K562 (cell line): ENCODE results near the gene AGGF1. TPM values are rescaled to one million over a fixed set of nuclear protein-coding genes. Genes with fewer than 3 reads are reported as not detected.

Experiments
- ATAC-seq: fragments of 200-7000 bp; cut with Tn5 transposase; 3 replicates; pipeline ENCODE4 v1.9.1; 2020; ENCODE audit warnings: moderate library complexity
- BruUV-seq: library from RNA; stranded (reverse); fragments of 400-500 nt; replicated peaks from 2 replicates; lab custom pipeline; 2021; lab: Mats Ljungman, UMichigan
- CTCF ChIA-PET: fragments of 300-600 bp; formaldehyde crosslinking; extraction: SDS; loops from one replicate; lab custom pipeline; 2021; ENCODE audit warnings: low intra/inter-chr PET ratio; lab: Yijun Ruan, JAX
- POLR2A ChIA-PET: fragments of 300-600, 350-650 bp; sonication (Branson Sonifier 250); formaldehyde crosslinking; extraction: SDS; loops from one replicate; lab custom pipeline; 2021; ENCODE audit warnings: antibody characterized with exemption, inconsistent platforms; lab: Yijun Ruan, JAX
- DNase-seq, 4 experiments: peaks; one replicate each; pipeline versions ENCODE4 v3.0.0 to v3.0.0-alpha.2; 2011 to 2018; ENCODE audit warnings: low spot score in 3 of 4, mixed read lengths in 3 of 4; ENCODE audit errors: extremely low read depth in 1 of 4
- FAIRE-seq: peaks from 2 replicates; lab custom pipeline; 2011; peaks lifted over from hg19 to GRCh38; lab: Jason Lieb, UNC
- H2AFZ ChIP-seq: 2 replicates; pipeline ENCODE4 v1.6.0; 2011; ENCODE audit warnings: low read depth, low read length, control low read depth, inconsistent platforms
- H3K27ac ChIP-seq: fragments of 200-600 bp; 3 replicates; pipeline ENCODE4 v1.8.0; 2011; ENCODE audit warnings: low read depth, mild to moderate bottlenecking, control low read depth, inconsistent platforms, low read length, moderate library complexity, mixed read lengths; ENCODE audit errors: extremely low read depth
- H3K27me3 ChIP-seq, 2 experiments: fragments of 300-600 bp in 1 of 2; 2 replicates in 1 of 2; 3 replicates in 1 of 2; pipeline versions ENCODE4 v1.6.0 to v1.8.0; 2011; ENCODE audit warnings: inconsistent platforms in 2 of 2, low read length in 2 of 2, mild to moderate bottlenecking in 1 of 2, mixed read lengths in 1 of 2, moderate library complexity in 1 of 2; ENCODE audit not compliant: control insufficient read depth in 2 of 2, insufficient read depth in 2 of 2
- H3K36me3 ChIP-seq: fragments of 300-600 bp; 3 replicates; pipeline ENCODE4 v1.8.0; 2011; ENCODE audit warnings: mild to moderate bottlenecking, low read length, inconsistent platforms; ENCODE audit not compliant: control insufficient read depth, insufficient read depth
- H3K4me1 ChIP-seq, 2 experiments: fragments of 200-600 bp in 1 of 2; replicated peaks in 1 of 2; 2 replicates in 1 of 2; 3 replicates in 1 of 2; pipeline versions ENCODE4 v1.5.1 to v1.8.0; 2011; ENCODE audit warnings: inconsistent platforms in 2 of 2, low read length in 2 of 2, mild to moderate bottlenecking in 1 of 2, mixed read lengths in 1 of 2, moderate library complexity in 1 of 2; ENCODE audit not compliant: control insufficient read depth in 2 of 2, insufficient read depth in 2 of 2
- H3K4me2 ChIP-seq: 2 replicates; pipeline ENCODE4 v1.6.1; 2011; ENCODE audit warnings: low read length, control low read depth, inconsistent platforms, mixed read lengths; ENCODE audit not compliant: insufficient read depth
- H3K4me3 ChIP-seq: fragments of 200-600 bp; sonication (generic), shearing (Covaris generic); 2 replicates; pipeline ENCODE4 v1.5.1; 2016; ENCODE audit warnings: control low read depth, inconsistent platforms
- H3K79me2 ChIP-seq: fragments of 200-600 bp; 3 replicates; pipeline ENCODE4 v1.8.0; 2011; ENCODE audit warnings: low read length, inconsistent platforms; ENCODE audit not compliant: control insufficient read depth, insufficient read depth
- H3K9ac ChIP-seq, 2 experiments: 2 replicates each; pipeline versions ENCODE4 v1.6.0 to v1.6.1; 2011; ENCODE audit warnings: low read depth in 2 of 2, low read length in 2 of 2, control low read depth in 1 of 2, inconsistent platforms in 1 of 2, mild to moderate bottlenecking in 1 of 2, mixed read lengths in 1 of 2; ENCODE audit not compliant: insufficient read depth in 1 of 2
- H3K9me1 ChIP-seq: one replicate; pipeline ENCODE4 v1.6.0; 2011; ENCODE audit warnings: inconsistent platforms, mild to moderate bottlenecking, low read length, moderate library complexity; ENCODE audit not compliant: control insufficient read depth, insufficient read depth
- H3K9me3 ChIP-seq: replicated peaks from 2 replicates; pipeline ENCODE4 v1.5.1; 2011; ENCODE audit warnings: low read depth, low read length, inconsistent platforms; ENCODE audit not compliant: control insufficient read depth, insufficient read depth
- H4K20me1 ChIP-seq: replicated peaks from 2 replicates; pipeline ENCODE4 v1.6.1; 2011; ENCODE audit warnings: low read length, inconsistent platforms, mixed read lengths; ENCODE audit not compliant: control insufficient read depth, insufficient read depth
- CHD4 ChIP-seq: fragments of 200-600 bp; sonication (generic); IDR thresholded peaks from 3 replicates; pipeline ENCODE4 v1.6.1; 2012; ENCODE audit warnings: low read depth, mild to moderate bottlenecking, mixed read lengths, low read length, inconsistent platforms; ENCODE audit not compliant: insufficient read depth, insufficient replicate concordance, poor library complexity, severe bottlenecking
- CTBP1 ChIP-seq: fragments of 450-650 bp; IDR thresholded peaks from 2 replicates; pipeline ENCODE4 v1.6.1; 2016; ENCODE audit warnings: borderline replicate concordance
- FOXK2 ChIP-seq, 2 experiments: fragments of 450-650 bp; IDR thresholded peaks in 1 of 2; conservative IDR thresholded peaks in 1 of 2; 2 replicates each; pipeline ENCODE4 v1.6.1; 2016; ENCODE audit warnings: low read depth in 2 of 2, mild to moderate bottlenecking in 1 of 2
- MAFK ChIP-seq: IDR thresholded peaks from 2 replicates; pipeline ENCODE4 v1.6.1; 2011; ENCODE audit warnings: low read length, improper control_type of control experiment
- NCOA1 ChIP-seq: fragments of 450-650 bp; IDR thresholded peaks from 2 replicates; pipeline ENCODE4 v1.6.1; 2016; ENCODE audit warnings: low read depth
- POLR2A ChIP-seq: fragments of 450-650 bp; conservative IDR thresholded peaks from 2 replicates; pipeline ENCODE4 v1.6.1; 2016
- POLR2H ChIP-seq: IDR thresholded peaks from 2 replicates; pipeline ENCODE4 v1.6.1; 2016; ENCODE audit warnings: missing genetic modification characterization, low read depth, mild to moderate bottlenecking, control low read depth, missing compliant biosample characterization, moderate library complexity
- SRSF1 ChIP-seq: fragments of 200-400 bp; formaldehyde crosslinking; IDR thresholded peaks from 2 replicates; pipeline ENCODE4 v1.6.1; 2017; ENCODE audit warnings: mild to moderate bottlenecking, low read depth, low read length, moderate library complexity
- ZNF143 ChIP-seq: sonication (generic); formaldehyde crosslinking; IDR thresholded peaks from 2 replicates; pipeline ENCODE4 v1.9.0; 2022; ENCODE audit warnings: mild to moderate bottlenecking, missing genetic modification reagents
- ZNF282 ChIP-seq: sonication (generic); formaldehyde crosslinking; IDR thresholded peaks from 2 replicates; pipeline ENCODE4 v1.8.1; 2023; ENCODE audit warnings: missing genetic modification reagents
- ZNF668 ChIP-seq: fragments of 250-450 bp; sonication (Bioruptor Pico); IDR thresholded peaks from 2 replicates; pipeline ENCODE4 v1.8.0; 2022; ENCODE audit warnings: mild to moderate bottlenecking, inconsistent platforms
- WGBS: fragments of 100-300 bp; shearing (Covaris generic); methylation state at CpG from one replicate; pipeline ENCODE4 v1.1.6; 2016; ENCODE audit warnings: low coverage, mixed read lengths; ENCODE audit not compliant: insufficient coverage; ENCODE audit errors: missing lambda C conversion rate; 5-methylcytosine and 5-hydroxymethylcytosine counted together
- in situ Hi-C: fragments of 300-500 bp; cut with MboI; formaldehyde crosslinking; loops from 4 replicates; pipeline ENCODE4 v1.15.0; 2018; ENCODE audit warnings: inconsistent platforms, mixed read lengths
- intact Hi-C: fragments of 100-400 bp; cut with micrococcal nuclease; formaldehyde crosslinking; loops from 2 replicates; pipeline ENCODE4 v1.14.2; 2022
- polyA plus RNA-seq, 8 experiments: library from polyadenylated mRNA; depleted of rRNA in 4 of 8; stranded (reverse) in 5 of 8; unstranded in 3 of 8; fragments of >200 nt; fragmentation: Nextera tagmentation in 2 of 8; fragmentation: Illumina TruSeq in 1 of 8; extraction: Ambion mirVana in 2 of 8; extraction: Trizol in 1 of 8; gene quantifications; 2 replicates each; pipeline versions ENCODE4 v1.2.1 to v1.2.3, GENCODE V29; 2011 to 2014; ENCODE audit warnings: inconsistent platforms in 1 of 8, missing spikeins in 1 of 8
- total RNA-seq, 7 experiments: library from RNA; depleted of rRNA in 6 of 7; stranded (reverse); fragments of >200 nt in 6 of 7; fragmentation: Illumina TruSeq in 2 of 7; extraction: Trizol in 2 of 7; gene quantifications; 2 replicates each; pipeline versions ENCODE4 v1.2.1 to v1.2.3, GENCODE V29; 2011 to 2021; ENCODE audit warnings: low replicate concordance in 1 of 7
- TF ChIP-seq, protein P1 (sequence below): fragments of 250-450 bp; sonication (Bioruptor Pico); IDR thresholded peaks from 2 replicates; pipeline ENCODE4 v1.5.1; 2021; ENCODE audit warnings: mild to moderate bottlenecking
- TF ChIP-seq, protein P2 (sequence below): sonication (generic); formaldehyde crosslinking; IDR thresholded peaks from 2 replicates; pipeline ENCODE4 v1.8.0; 2023; ENCODE audit warnings: missing genetic modification reagents, mild to moderate bottlenecking, borderline replicate concordance

Gene AGGF1
- total and polyA plus RNA-seq, 9 of the 15 experiments (the other 6 are each of a cell fraction or from before 2014, with no cell fraction given), result 5.2 to 20.4 (median 13.4) TPM

DNA sequence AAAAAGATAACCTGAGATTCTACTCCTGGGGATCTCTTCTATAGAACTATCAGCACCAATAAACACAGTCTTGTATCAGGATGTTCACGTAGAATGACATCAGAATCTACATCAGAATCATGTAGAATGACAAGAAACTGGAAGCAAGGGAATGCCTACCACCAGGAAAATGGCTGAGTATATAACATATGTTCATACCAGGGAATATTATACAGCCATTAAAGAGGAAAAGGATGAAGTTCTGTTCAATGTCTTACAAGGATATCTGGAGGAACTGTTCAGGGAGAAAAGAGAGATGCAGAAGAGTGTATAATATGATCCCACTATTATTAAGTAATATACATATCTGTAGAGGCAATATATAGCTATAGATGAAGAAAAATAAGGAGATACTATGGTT lies 52.1 kb downstream of the AGGF1 start:
- Histone ChIP-seq H4K20me1 (no peaks in the 10 kb centered on the region), H3K36me3 (no peaks in the 10 kb centered on the region), H2AFZ (no peak overlapping the region), H3K9ac (no peak overlapping the region), H3K4me2 (no peak overlapping the region), H3K79me2 (no peaks in the 10 kb centered on the region), H3K27me3 (peaks cover 0 to 7% of the 10 kb centered on the region in 2 experiments; a peak in 2 of 5 replicates), H3K9me3 (no peaks in the 10 kb centered on the region), H3K4me1 (peaks cover 0 to 10% of the 10 kb centered on the region in 2 experiments; a peak in 1 of 5 replicates), H3K4me3 (no peak overlapping the region), H3K9me1 (no peaks in the 10 kb centered on the region)
- CTCF ChIA-PET, result no interaction called here
- no TSS peak for BruUV-seq
- no peak for ATAC-seq
- no peak for DNase-seq
- intact Hi-C loops (no loop called here), in situ Hi-C loops (no loop called here)
- 0% methylated on average over 1 of the region's 1 CpG for WGBS
- TF ChIP-seq, protein P1, sequence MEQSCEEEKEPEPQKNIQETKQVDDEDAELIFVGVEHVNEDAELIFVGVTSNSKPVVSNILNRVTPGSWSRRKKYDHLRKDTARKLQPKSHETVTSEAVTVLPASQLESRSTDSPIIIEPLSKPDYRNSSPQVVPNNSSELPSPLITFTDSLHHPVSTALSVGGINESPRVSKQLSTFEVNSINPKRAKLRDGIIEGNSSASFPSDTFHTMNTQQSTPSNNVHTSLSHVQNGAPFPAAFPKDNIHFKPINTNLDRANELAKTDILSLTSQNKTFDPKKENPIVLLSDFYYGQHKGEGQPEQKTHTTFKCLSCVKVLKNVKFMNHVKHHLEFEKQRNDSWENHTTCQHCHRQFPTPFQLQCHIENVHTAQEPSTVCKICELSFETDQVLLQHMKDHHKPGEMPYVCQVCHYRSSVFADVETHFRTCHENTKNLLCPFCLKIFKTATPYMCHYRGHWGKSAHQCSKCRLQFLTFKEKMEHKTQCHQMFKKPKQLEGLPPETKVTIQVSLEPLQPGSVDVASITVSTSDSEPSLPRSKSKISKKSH (CRISPR knock-in tag), result no peak
- TF ChIP-seq NCOA1 (no peak), ZNF143 (CRISPR knock-in tag) (no peak), MAFK (no peak), ZNF282 (CRISPR knock-in tag) (no peak), POLR2H (tag) (no peak), CTBP1 (no peak), CHD4 (no peak), POLR2A (no peak), SRSF1 (no peak), ZNF668 (no peak), FOXK2 (conservative IDR thresholded peaks at IDR 0.05 in 1 of 2, IDR thresholded peaks at IDR 0.05 in 1 of 2; ENCODE audit: low read depth in 2 of 2) (no peak)
- TF ChIP-seq, protein P2, sequence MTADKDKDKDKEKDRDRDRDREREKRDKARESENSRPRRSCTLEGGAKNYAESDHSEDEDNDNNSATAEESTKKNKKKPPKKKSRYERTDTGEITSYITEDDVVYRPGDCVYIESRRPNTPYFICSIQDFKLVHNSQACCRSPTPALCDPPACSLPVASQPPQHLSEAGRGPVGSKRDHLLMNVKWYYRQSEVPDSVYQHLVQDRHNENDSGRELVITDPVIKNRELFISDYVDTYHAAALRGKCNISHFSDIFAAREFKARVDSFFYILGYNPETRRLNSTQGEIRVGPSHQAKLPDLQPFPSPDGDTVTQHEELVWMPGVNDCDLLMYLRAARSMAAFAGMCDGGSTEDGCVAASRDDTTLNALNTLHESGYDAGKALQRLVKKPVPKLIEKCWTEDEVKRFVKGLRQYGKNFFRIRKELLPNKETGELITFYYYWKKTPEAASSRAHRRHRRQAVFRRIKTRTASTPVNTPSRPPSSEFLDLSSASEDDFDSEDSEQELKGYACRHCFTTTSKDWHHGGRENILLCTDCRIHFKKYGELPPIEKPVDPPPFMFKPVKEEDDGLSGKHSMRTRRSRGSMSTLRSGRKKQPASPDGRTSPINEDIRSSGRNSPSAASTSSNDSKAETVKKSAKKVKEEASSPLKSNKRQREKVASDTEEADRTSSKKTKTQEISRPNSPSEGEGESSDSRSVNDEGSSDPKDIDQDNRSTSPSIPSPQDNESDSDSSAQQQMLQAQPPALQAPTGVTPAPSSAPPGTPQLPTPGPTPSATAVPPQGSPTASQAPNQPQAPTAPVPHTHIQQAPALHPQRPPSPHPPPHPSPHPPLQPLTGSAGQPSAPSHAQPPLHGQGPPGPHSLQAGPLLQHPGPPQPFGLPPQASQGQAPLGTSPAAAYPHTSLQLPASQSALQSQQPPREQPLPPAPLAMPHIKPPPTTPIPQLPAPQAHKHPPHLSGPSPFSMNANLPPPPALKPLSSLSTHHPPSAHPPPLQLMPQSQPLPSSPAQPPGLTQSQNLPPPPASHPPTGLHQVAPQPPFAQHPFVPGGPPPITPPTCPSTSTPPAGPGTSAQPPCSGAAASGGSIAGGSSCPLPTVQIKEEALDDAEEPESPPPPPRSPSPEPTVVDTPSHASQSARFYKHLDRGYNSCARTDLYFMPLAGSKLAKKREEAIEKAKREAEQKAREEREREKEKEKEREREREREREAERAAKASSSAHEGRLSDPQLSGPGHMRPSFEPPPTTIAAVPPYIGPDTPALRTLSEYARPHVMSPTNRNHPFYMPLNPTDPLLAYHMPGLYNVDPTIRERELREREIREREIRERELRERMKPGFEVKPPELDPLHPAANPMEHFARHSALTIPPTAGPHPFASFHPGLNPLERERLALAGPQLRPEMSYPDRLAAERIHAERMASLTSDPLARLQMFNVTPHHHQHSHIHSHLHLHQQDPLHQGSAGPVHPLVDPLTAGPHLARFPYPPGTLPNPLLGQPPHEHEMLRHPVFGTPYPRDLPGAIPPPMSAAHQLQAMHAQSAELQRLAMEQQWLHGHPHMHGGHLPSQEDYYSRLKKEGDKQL (CRISPR knock-in tag), result no peak
- TF ChIP-seq, all 486 proteins: peak for 0
- no peak for FAIRE-seq
- POLR2A ChIA-PET, result no interaction called here
- H3K27ac ChIP-seq, result no peak overlapping the region
